ENCODE data around the gene PCBP3.

The PCBP3 gene

GRCh38 chr21:45877171-45877438, 233.6 kb downstream of the PCBP3 start:
- no peak overlapping the region for H3K27ac ChIP-seq
- TF ChIP-seq CTCF (conservative IDR thresholded peaks at IDR 0.05) (no peak), ZFX (IDR thresholded peaks at IDR 0.05) (no peak)

GRCh38 chr21:45877821-45878469, 234.4 kb downstream of the PCBP3 start:
- H3K27ac ChIP-seq: no peak overlapping the region
- TF ChIP-seq ZFX (IDR thresholded peaks at IDR 0.05) (no peak), CTCF (conservative IDR thresholded peaks at IDR 0.05) (no peak)

- TF ChIP-seq ZFX (IDR thresholded peaks at IDR 0.05): no peak
- TF ChIP-seq CTCF (conservative IDR thresholded peaks at IDR 0.05): peak; percentile 83
- H3K27ac ChIP-seq: no peak overlapping the region
Observed at GRCh38 chr21:45880097-45881068, 236.9 kb downstream of the PCBP3 start.

GRCh38 chr21:45882645-45883044, 239.1 kb downstream of the PCBP3 start:
- TF ChIP-seq CTCF (conservative IDR thresholded peaks at IDR 0.05) (no peak), ZFX (IDR thresholded peaks at IDR 0.05) (no peak)
- no peak overlapping the region for H3K27ac ChIP-seq

- TF ChIP-seq CTCF (conservative IDR thresholded peaks at IDR 0.05) (no peak), ZFX (IDR thresholded peaks at IDR 0.05) (no peak)
- no peak overlapping the region for H3K27ac ChIP-seq
Observed at GRCh38 chr21:45883090-45883489, 239.6 kb downstream of the PCBP3 start.

GRCh38 chr21:45885597-45885929, 242.0 kb downstream of the PCBP3 start:
- TF ChIP-seq CTCF (conservative IDR thresholded peaks at IDR 0.05) (no peak), ZFX (IDR thresholded peaks at IDR 0.05) (no peak)
- peak overlapping the region; percentile 25; the same call in 1 of the 2 replicates for H3K27ac ChIP-seq

GRCh38 chr21:45885930-45886601, 242.5 kb downstream of the PCBP3 start:
- peak overlapping the region; percentile 28 for H3K27ac ChIP-seq

Measured in C4-2B (cell line).